ENCODE results near the gene ADGRA3.

- TF ChIP-seq CTCF (conservative IDR thresholded peaks at IDR 0.05; ENCODE audit: low read depth, low read length) (no peak), EZH2phosphoT487 (IDR thresholded peaks at IDR 0.05; ENCODE audit: borderline replicate concordance, low read length) (no peak), EZH2 (IDR thresholded peaks at IDR 0.05; ENCODE audit: low read length, unreplicated experiment) (no peak)
These were observed 71.1 kb downstream of the ADGRA3 start for GRCh38 chr4:22444813-22445212.
